Stimulated activated naive CD8-positive, alpha-beta T cell treated with anti-CD3 and anti-CD28 coated beads, Interleukin-15, amount 100 ng/mL, for 72 hours (primary cell): ENCODE measurements around the gene BSCL2.
"Not testable (repeated sequence)": the region's sequence is repeated elsewhere in the genome, so short reads cannot be mapped to it uniquely, and the experiment has no call there.

Experiments used
- ATAC-seq: fragments of 150-1000 bp; cut with Tn5 transposase; 2 replicates; pipeline ENCODE4 v1.10.0; 2021; ENCODE audit warnings: mild to moderate bottlenecking, moderate library complexity
- DNase-seq, 2 donors: peaks; one replicate each; pipeline ENCODE4 v3.0.0; 2021 to 2022
- H3K27ac Mint-ChIP-seq, 2 donors: one replicate each; pipeline ENCODE4 v1.8.0; 2022; ENCODE audit warnings: mild to moderate bottlenecking in 2 of 2, mixed read lengths in 2 of 2, moderate library complexity in 2 of 2
- H3K27me3 Mint-ChIP-seq: one replicate; pipeline ENCODE4 v1.8.0; 2022; ENCODE audit warnings: mixed read lengths
- H3K4me1 Mint-ChIP-seq: one replicate; pipeline ENCODE4 v1.8.0; 2022; ENCODE audit warnings: mild to moderate bottlenecking, mixed read lengths
- H3K4me3 Mint-ChIP-seq, 2 donors: one replicate each; pipeline ENCODE4 v1.8.0; 2022; ENCODE audit warnings: mild to moderate bottlenecking in 2 of 2, mixed read lengths in 2 of 2, moderate library complexity in 1 of 2
- H3K9me3 Mint-ChIP-seq, 2 donors: one replicate each; pipeline ENCODE4 v1.8.0; 2022; ENCODE audit warnings: mixed read lengths in 2 of 2

The BSCL2 gene

GRCh38 chr11:62664405-62665074 is 42.7 kb downstream of the BSCL2 start:
- ATAC-seq: peak; percentile 75
- peaks cover 48% of the 10 kb centered on the region for H3K4me1 Mint-ChIP-seq

GRCh38 chr11:62656796-62657429 is 50.3 kb downstream of the BSCL2 start:
- no peak overlapping the region for H3K4me3 Mint-ChIP-seq
- no peaks in the 10 kb centered on the region for H3K27me3 Mint-ChIP-seq
- DNase-seq: no peak

More at GRCh38 chr11:62664405-62665074, 42.7 kb downstream of the BSCL2 start:
- Mint-ChIP-seq H3K27ac (peak overlapping the region; percentile 98 to 99), H3K9me3 (no peaks in the 10 kb centered on the region), H3K27me3 (no peaks in the 10 kb centered on the region), H3K4me3 (peak overlapping the region; percentile 91 to 95)
- DNase-seq: peak in 1 of 2 donors; percentile 74

GRCh38 chr11:62654297-62654696 is 52.9 kb downstream of the BSCL2 start:
- H3K27ac Mint-ChIP-seq: no peak overlapping the region
- H3K9me3 Mint-ChIP-seq: no peaks in the 10 kb centered on the region
- H3K27me3 Mint-ChIP-seq: no peaks in the 10 kb centered on the region
- peak overlapping the region; percentile 49 to 58 for H3K4me3 Mint-ChIP-seq
- ATAC-seq: no peak
- H3K4me1 Mint-ChIP-seq: peaks cover 40% of the 10 kb centered on the region
- DNase-seq: no peak

More at GRCh38 chr11:62656796-62657429, 50.3 kb downstream of the BSCL2 start:
- Mint-ChIP-seq H3K9me3 (no peaks in the 10 kb centered on the region), H3K27ac (no peak overlapping the region), H3K4me1 (peaks cover 28% of the 10 kb centered on the region)
- ATAC-seq: no peak

- peaks cover 46% of the 10 kb centered on the region for H3K4me1 Mint-ChIP-seq
- peak; percentile 45 for ATAC-seq
- no peaks in the 10 kb centered on the region for H3K27me3 Mint-ChIP-seq
- peak in 1 of 2 donors; percentile 43 for DNase-seq
- peak overlapping the region; percentile 81 to 96 for H3K27ac Mint-ChIP-seq
- peak overlapping the region; percentile 92 to 93 for H3K4me3 Mint-ChIP-seq
- H3K9me3 Mint-ChIP-seq: no peaks in the 10 kb centered on the region
Observed at GRCh38 chr11:62652161-62653006, 54.8 kb downstream of the BSCL2 start.

GRCh38 chr11:62650283-62650682 is 56.9 kb downstream of the BSCL2 start:
- DNase-seq, H3K9me3 Mint-ChIP-seq, ATAC-seq, H3K27me3 Mint-ChIP-seq, H3K4me3 Mint-ChIP-seq: not testable (repeated sequence)
- Mint-ChIP-seq H3K27ac (peak overlapping the region in 1 of 2 donors; percentile 91), H3K4me1 (peaks cover 57% of the 10 kb centered on the region)

- DNase-seq: no peak
- H3K4me1 Mint-ChIP-seq: peaks cover 58% of the 10 kb centered on the region
- peak overlapping the region in 1 of 2 donors; percentile 39 for H3K27ac Mint-ChIP-seq
- no peaks in the 10 kb centered on the region for H3K27me3 Mint-ChIP-seq
- H3K4me3 Mint-ChIP-seq: no peak overlapping the region
- no peak for ATAC-seq
- H3K9me3 Mint-ChIP-seq: no peaks in the 10 kb centered on the region
Observed at GRCh38 chr11:62649486-62649885, 57.7 kb downstream of the BSCL2 start.

GRCh38 chr11:62648967-62649364 is 58.3 kb downstream of the BSCL2 start:
- Mint-ChIP-seq H3K4me3 (no peak overlapping the region), H3K9me3 (no peaks in the 10 kb centered on the region), H3K4me1 (peaks cover 58% of the 10 kb centered on the region), H3K27ac (no peak overlapping the region), H3K27me3 (no peaks in the 10 kb centered on the region)
- DNase-seq (no peak), ATAC-seq (no peak)

GRCh38 chr11:62648185-62648966 is 58.8 kb downstream of the BSCL2 start:
- peaks cover 53% of the 10 kb centered on the region for H3K4me1 Mint-ChIP-seq
- no peak for ATAC-seq
- no peak for DNase-seq
- H3K27ac Mint-ChIP-seq: no peak overlapping the region
- H3K4me3 Mint-ChIP-seq: no peak overlapping the region
- no peaks in the 10 kb centered on the region for H3K27me3 Mint-ChIP-seq
- H3K9me3 Mint-ChIP-seq: no peaks in the 10 kb centered on the region

GRCh38 chr11:62647609-62648005 is 59.6 kb downstream of the BSCL2 start:
- H3K4me3 Mint-ChIP-seq: peak overlapping the region in 1 of 2 donors; percentile 49
- ATAC-seq (no peak), DNase-seq (no peak)
- H3K4me1 Mint-ChIP-seq: peaks cover 54% of the 10 kb centered on the region
- no peak overlapping the region for H3K27ac Mint-ChIP-seq
- no peaks in the 10 kb centered on the region for H3K9me3 Mint-ChIP-seq
- H3K27me3 Mint-ChIP-seq: no peaks in the 10 kb centered on the region

- peaks cover 54% of the 10 kb centered on the region for H3K4me1 Mint-ChIP-seq
- H3K27me3 Mint-ChIP-seq: no peaks in the 10 kb centered on the region
- DNase-seq (no peak), ATAC-seq (no peak)
- H3K4me3 Mint-ChIP-seq: peak overlapping the region; percentile 95 to 97
- peak overlapping the region; percentile 97 to 98 for H3K27ac Mint-ChIP-seq
- no peaks in the 10 kb centered on the region for H3K9me3 Mint-ChIP-seq
Observed at GRCh38 chr11:62646825-62647608, 60.2 kb downstream of the BSCL2 start.

GRCh38 chr11:62645946-62646824 is 61.0 kb downstream of the BSCL2 start, which contains the start of gene GANAB:
GANAB (minus strand) TSS chr11:62646613; CDS start chr11:62646599, 14 bp downstream.
- Mint-ChIP-seq H3K4me3 (peak within 1 kb of the TSS; percentile 95 to 97), H3K27me3 (no peaks in the 10 kb centered on the region), H3K9me3 (no peaks in the 10 kb centered on the region), H3K4me1 (peaks cover 57% of the 10 kb centered on the region), H3K27ac (peak within 1 kb of the TSS; percentile 97 to 98)
- peak; percentile 97 to 98 for DNase-seq
- ATAC-seq: peak; percentile 97

- peak overlapping the region; percentile 95 to 97 for H3K4me3 Mint-ChIP-seq
- H3K4me1 Mint-ChIP-seq: peaks cover 59% of the 10 kb centered on the region
- no peaks in the 10 kb centered on the region for H3K27me3 Mint-ChIP-seq
- DNase-seq (no peak), ATAC-seq (peak; percentile 0)
- no peaks in the 10 kb centered on the region for H3K9me3 Mint-ChIP-seq
- H3K27ac Mint-ChIP-seq: peak overlapping the region; percentile 97 to 98
Observed at GRCh38 chr11:62645671-62645945, 61.6 kb downstream of the BSCL2 start.

- ATAC-seq: no peak
- peak overlapping the region; percentile 22 to 37 for H3K27ac Mint-ChIP-seq
- peak overlapping the region; percentile 35 to 37 for H3K4me3 Mint-ChIP-seq
- no peak for DNase-seq
- no peaks in the 10 kb centered on the region for H3K27me3 Mint-ChIP-seq
- peaks cover 65% of the 10 kb centered on the region for H3K4me1 Mint-ChIP-seq
- peaks cover 0 to 5% of the 10 kb centered on the region in 2 donors for H3K9me3 Mint-ChIP-seq
Observed at GRCh38 chr11:62644220-62644619, 63.0 kb downstream of the BSCL2 start.
